ENCODE results near the gene NEO1. TPM values are rescaled to one million over a fixed set of nuclear protein-coding genes. Genes with fewer than 3 reads are reported as not detected.

Gene NEO1
- total and polyA plus RNA-seq, 2 of the 13 experiments (the other 11 are each of a cell fraction or from before 2014, with no cell fraction given): 8.4 to 11.0 TPM

DNA sequence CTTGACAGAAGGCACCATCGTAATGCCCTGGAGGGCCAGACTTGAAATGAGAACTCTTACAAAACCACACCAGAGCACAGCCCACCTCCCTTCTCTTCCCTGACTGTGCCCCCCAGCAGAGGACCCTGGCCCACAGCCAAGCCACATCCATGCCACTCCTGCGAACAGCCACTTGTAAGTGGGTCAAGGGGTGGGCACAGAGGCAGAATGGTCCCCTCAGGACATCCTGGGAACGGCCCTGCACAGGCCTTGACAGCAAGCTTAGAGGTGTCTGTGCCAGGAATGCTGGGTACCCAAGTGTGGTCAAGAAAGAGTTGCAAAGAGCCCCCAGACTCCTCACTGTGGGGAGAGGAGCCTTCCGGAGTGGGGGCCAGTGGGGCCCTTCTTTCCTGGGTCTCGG, 283.2 kb downstream of the NEO1 start:
- CTCF ChIA-PET (ENCODE audit: low intra/inter-chr PET ratio, low total read pairs): no interaction called here
- TF ChIP-seq GPN1 (CRISPR knock-in tag; IDR thresholded peaks at IDR 0.05; ENCODE audit: borderline replicate concordance): no peak
- no peak for TF ChIP-seq ZBTB1 (CRISPR knock-in tag; IDR thresholded peaks at IDR 0.05; ENCODE audit: borderline replicate concordance)
- TF ChIP-seq, protein P1, sequence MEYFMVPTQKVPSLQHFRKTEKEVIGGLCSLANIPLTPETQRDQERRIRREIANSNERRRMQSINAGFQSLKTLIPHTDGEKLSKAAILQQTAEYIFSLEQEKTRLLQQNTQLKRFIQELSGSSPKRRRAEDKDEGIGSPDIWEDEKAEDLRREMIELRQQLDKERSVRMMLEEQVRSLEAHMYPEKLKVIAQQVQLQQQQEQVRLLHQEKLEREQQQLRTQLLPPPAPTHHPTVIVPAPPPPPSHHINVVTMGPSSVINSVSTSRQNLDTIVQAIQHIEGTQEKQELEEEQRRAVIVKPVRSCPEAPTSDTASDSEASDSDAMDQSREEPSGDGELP (IDR thresholded peaks at IDR 0.05; ENCODE audit: borderline replicate concordance, low read depth): no peak
- no peak for TF ChIP-seq RFXAP (CRISPR knock-in tag; IDR thresholded peaks at IDR 0.05; ENCODE audit: borderline replicate concordance)
- TF ChIP-seq, protein P2, sequence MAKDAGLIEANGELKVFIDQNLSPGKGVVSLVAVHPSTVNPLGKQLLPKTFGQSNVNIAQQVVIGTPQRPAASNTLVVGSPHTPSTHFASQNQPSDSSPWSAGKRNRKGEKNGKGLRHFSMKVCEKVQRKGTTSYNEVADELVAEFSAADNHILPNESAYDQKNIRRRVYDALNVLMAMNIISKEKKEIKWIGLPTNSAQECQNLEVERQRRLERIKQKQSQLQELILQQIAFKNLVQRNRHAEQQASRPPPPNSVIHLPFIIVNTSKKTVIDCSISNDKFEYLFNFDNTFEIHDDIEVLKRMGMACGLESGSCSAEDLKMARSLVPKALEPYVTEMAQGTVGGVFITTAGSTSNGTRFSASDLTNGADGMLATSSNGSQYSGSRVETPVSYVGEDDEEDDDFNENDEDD (CRISPR knock-in tag; IDR thresholded peaks at IDR 0.05; ENCODE audit: borderline replicate concordance): no peak
- no peak for TF ChIP-seq MED8 (CRISPR knock-in tag; IDR thresholded peaks at IDR 0.05; ENCODE audit: insufficient replicate concordance)
- TF ChIP-seq, protein P3, sequence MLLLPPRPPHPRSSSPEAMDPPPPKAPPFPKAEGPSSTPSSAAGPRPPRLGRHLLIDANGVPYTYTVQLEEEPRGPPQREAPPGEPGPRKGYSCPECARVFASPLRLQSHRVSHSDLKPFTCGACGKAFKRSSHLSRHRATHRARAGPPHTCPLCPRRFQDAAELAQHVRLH (CRISPR knock-in tag; IDR thresholded peaks at IDR 0.05; ENCODE audit: borderline replicate concordance, low read depth): no peak
- TF ChIP-seq ELF3 (CRISPR knock-in tag; IDR thresholded peaks at IDR 0.05): no peak
- TF ChIP-seq ZMAT3 (CRISPR knock-in tag; conservative IDR thresholded peaks at IDR 0.05): no peak
- TF ChIP-seq ELF4 (CRISPR knock-in tag; IDR thresholded peaks at IDR 0.05; ENCODE audit: borderline replicate concordance): no peak
- TF ChIP-seq RAD51 (IDR thresholded peaks at IDR 0.05; ENCODE audit: borderline replicate concordance): no peak
- no peak for TF ChIP-seq POGZ (CRISPR knock-in tag; IDR thresholded peaks at IDR 0.05)
- no peak for TF ChIP-seq ZNF772 (CRISPR knock-in tag; IDR thresholded peaks at IDR 0.05)
- no peak for TF ChIP-seq SOX13 (IDR thresholded peaks at IDR 0.05)
- no peak for TF ChIP-seq SOX13 (CRISPR knock-in tag; conservative IDR thresholded peaks at IDR 0.05 in 1 of 2, IDR thresholded peaks at IDR 0.05 in 1 of 2)
- no peaks in the 10 kb centered on the region for H4K20me1 ChIP-seq (ENCODE audit: insufficient read depth, low read length)
- no TSS peak for BruUV-seq (replicated peaks)
- ATAC-seq (no peak), DNase-seq (ENCODE audit: low spot score) (no peak), FAIRE-seq (no peak)
- H2AFZ ChIP-seq (ENCODE audit: low read length): no peak overlapping the region
- POLR2A ChIA-PET: no interaction called here
- H3K4me1 ChIP-seq (ENCODE audit: insufficient read depth, low read length): no peaks in the 10 kb centered on the region
- no peak overlapping the region for H3K4me3 ChIP-seq (replicated peaks in 1 of 3; ENCODE audit: insufficient read depth in 1 of 3, low read depth in 2 of 3, low read length in 3 of 3)
- intact Hi-C loops (cut with micrococcal nuclease; ENCODE audit: unreplicated experiment) (no loop called here), in situ Hi-C loops (cut with HindIII; ENCODE audit: extremely low pct_ligation_motif_present, low pct_unique_long_range_greater_than_20kb) (no loop called here)
- H3K4me2 ChIP-seq (ENCODE audit: low read depth, low read length): no peak overlapping the region
- WGBS (ENCODE audit: low lambda C conversion rate): 3% methylated on average over 3 of the region's 5 CpGs
- H3K79me2 ChIP-seq (ENCODE audit: insufficient read depth, low read length): no peaks in the 10 kb centered on the region
- peaks cover 5 to 42% of the 10 kb centered on the region in 2 experiments; a peak in 4 of 5 replicates for H3K27me3 ChIP-seq (ENCODE audit: control insufficient read depth in 1 of 2, insufficient read depth in 2 of 2, low read length in 2 of 2)
- H3K9me3 ChIP-seq (ENCODE audit: low read length): no peaks in the 10 kb centered on the region
- H3K36me3 ChIP-seq (replicated peaks in 1 of 2; ENCODE audit: control insufficient read depth in 1 of 2, insufficient read depth in 2 of 2, low read length in 2 of 2): no peaks in the 10 kb centered on the region
- H3K27ac ChIP-seq (ENCODE audit: extremely low read length, insufficient read depth, low read length): no peak overlapping the region
- H3K9ac ChIP-seq (ENCODE audit: insufficient read depth, low read depth, low read length): no peak overlapping the region
